Stimulated activated naive CD4-positive, alpha-beta T cell treated with Interleukin-2 at 50 U/mL for 16 hours (primary cell): ENCODE measurements around the gene HSPB2.
"Not testable (repeated sequence)": the region's sequence is repeated elsewhere in the genome, so short reads cannot be mapped to it uniquely, and the experiment has no call there.

Source experiments
- DNase-seq: peaks from one replicate; lab custom pipeline; 2025; lab: John Stamatoyannopoulos, UW

HSPB2 gene

DNA sequence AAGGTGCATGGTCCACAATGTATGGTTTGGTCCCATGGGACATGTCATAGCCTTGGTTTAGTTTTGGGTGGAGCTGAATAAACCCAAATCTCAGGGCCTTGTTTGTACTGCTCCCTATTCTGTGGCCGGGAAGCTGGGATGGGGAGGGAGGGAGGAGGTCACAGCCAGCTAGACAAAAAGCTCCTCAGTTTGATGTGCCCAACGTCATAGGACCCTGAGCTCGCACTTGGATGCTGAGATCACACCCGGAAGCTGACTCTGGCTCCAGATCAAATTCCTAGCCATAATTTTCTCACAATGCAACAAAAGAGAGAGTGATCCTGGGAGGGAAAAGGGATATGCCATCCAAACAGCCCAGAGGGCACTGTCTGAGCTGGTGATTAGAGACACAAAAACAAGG lies 1.5 kb downstream of the HSPB2 start:
- no peak for DNase-seq

DNA sequence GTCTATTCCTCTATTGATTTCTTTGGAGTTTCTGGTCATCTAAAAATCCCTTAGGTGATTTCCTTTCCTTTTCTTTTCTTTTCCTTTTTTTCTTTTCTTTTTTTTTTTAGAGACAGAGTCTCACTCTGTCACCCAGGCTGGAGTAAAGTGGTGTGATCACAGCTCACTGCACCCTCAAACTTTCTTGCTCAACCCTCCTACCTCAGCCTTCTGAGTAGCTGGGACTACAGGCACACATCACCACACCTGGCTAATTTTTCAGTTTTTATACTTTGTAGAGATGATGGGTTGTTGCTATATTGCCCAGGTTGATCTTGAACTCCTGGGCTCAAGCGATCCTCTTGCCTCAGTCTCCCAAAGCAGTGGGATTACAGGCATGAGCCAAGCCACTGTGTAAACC lies 4.2 kb downstream of the HSPB2 start:
- no peak for DNase-seq

DNA sequence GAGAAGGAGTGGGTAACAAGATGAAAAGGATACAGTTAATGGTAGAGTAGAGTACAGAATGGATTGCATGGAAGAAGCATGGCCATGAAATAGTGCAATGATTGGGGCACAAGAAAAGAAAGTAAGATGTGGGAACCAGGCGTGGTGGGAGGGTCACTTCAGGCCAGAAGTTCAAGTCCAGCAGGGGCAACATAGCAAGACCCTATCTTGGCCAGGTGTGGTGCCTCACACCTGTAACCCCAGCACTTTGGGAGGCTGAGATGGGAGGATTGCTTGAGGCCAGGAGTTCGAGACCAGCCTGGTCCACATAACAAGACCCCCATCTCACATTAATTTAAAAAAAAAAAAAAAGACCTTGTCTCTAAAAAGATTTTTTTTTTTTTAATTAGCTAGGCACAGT lies 4.8 kb downstream of the HSPB2 start:
- DNase-seq: no peak

DNA sequence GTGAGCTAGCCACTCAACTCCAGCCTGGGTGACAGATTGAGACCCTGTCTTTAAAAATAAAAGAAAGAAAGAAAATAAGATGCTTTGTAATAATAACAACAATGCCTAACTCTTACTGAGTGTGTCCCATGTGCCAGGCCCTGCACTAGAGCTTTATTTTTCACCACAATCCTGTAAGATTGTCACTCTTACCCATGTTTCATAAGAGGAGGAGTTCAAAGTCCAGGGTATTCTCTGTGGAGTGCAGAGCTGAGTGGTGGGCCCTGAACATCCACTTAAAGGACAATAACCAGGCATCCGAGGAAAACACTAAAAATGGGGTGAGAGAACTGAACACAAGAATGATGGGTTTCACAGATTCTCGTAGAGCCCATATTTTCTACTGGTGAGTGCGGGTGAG lies 5.3 kb downstream of the HSPB2 start:
- DNase-seq: no peak

DNA sequence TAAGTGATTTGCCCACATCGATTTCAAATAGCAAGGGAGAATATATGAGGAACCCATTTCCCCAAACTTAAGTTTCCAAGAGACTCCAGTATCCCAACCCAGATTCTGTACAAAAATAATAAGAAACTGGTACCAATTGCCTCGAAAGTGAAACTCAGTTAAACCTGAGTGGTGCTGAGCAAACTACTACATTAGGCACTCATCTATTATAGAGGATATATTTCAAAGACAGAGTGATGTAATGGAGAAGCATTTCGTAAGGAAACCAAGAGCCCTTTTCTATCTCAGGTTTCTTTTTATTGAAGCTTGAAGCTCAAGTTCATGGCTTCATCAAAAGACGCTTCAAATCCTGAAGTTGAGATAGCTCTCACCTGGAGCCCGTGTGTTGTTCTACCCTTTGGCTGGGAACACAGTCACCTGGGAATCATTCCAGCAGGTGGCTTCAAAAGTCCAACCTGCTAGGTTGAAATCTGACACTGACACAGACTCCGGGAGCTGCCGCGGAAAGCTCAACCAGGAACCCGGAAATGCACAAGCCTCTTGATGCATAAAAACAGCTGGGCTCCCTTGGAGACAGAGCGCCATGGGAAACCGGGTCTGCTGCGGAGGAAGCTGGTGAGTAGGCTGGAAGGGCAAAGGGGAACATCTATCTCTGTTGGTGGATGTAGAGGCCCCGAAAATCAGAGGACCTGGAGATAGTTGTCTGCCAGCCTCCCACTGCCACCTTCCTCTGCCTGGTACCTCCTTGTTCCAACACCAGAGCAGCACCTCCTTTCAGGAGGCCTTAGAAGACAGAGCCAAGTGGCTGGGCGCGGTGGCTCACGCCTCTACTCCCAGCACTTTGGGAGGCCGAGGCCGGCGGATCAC lies 6.1 kb downstream of the HSPB2 start, which contains the start of gene C11orf52:
Gene C11orf52, plus strand, starts transcription at position 524 of the 867 bp plus-strand sequence. Its CDS starts 60 bp downstream, at position 584.
- no peak for DNase-seq

DNA sequence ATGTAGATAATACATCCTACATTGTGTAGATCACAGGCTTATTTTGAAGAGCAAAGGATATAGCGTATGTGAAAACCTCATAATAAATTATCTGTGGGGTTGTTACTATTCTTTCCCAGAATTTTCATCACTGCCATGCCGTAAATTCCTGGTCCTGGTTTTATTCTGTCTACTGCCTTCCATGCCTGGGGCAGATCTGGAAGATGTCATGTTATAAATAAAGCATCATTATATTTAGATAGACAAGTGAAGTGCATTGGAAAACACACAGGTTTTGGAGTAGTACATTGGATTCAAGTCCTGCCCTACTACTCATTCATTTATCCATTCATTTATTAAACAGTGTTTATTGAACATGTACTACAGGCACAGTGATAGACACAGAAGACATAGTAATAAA lies 8.4 kb downstream of the HSPB2 start:
- DNase-seq: no peak

DNA sequence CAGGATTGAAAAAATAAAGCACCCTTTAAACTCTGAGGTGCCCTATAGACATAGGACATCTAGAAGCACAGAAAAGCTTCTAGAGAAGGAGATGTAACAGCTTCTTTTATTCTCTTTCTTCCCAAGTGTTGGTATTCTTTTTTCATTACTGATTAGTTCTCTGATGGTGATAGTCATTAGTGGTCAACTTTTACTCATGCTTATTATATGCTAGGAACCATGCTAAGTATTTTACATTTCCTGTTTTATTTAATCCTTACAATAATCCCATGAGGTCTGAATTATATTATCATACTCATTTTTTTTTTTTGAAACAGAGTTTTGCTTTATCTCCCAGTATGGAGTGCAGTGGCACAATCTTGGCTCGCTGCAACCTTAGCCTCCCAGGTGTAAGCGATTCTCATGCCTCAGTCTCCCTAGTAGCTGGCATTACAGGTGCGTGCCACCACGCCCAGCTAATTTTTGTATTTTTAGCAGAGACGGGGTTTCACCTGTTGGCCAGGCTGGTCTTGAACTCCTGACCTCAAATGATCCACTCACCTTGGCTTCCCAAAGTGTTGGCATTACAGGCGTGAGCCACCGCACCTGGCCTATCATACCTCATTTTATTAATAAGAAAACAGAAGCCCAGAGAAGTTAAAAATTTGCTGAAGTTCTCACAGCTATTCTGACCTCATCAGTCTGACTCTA lies 9.2 kb downstream of the HSPB2 start:
- no peak for DNase-seq

DNA sequence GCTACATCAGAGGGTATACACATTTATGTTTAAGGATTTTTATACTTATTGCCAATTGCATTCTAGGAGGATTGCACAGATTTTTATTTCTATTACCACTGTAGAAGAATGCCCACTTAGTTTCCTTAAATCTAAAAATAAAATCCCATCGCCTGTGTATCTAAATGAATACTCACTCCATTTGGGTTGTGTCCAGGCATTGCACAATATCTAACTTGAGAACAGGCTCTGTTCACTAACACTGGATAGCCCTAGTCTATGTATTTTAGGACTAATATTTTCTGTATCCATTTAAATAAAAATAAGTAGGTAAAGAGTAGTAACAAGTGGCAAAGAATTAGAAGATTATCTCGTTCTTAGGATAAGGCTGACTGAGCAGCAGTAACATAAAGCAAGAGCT lies 10.3 kb downstream of the HSPB2 start:
- no peak for DNase-seq

DNA sequence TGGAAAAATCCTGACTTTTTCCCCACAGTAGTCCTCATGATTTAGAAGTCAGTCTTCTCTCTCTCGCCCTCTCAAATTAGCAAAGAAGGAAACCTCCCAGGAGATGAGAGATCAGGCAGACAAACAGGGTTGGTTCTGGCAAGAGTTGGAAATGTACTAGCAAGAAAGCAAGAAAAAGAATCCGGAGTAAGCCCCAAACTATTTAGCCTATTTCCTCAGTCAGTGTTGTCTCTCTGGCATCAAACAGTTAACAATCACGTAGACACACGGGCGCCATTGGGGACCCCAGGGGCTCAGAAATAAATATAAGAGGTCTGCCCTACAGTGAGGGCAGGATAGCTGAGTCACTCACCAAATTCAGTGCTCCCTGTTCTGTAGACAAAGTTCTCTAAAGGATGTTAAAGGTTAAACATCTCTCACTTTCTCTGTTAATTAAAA lies 10.8 kb downstream of the HSPB2 start:
- no peak for DNase-seq

DNA sequence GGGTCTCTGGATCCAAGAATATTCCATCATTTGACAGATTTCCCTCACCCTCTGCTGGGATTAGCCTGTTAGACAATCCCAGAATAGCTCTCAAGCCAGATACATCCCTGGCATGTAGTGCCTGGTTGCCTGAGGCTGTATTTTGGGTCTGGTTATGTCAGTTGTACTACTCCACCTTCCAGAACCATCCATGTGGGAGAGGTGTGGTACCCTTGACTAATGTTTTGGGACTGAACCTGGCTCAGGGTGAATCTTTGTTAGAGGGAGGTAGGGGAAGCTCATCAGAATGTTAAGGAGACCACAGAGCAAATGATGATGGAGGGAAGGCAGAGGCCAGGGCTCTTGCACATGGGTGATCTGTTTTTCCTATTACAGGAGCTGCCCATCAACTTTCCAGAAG lies 11.4 kb downstream of the HSPB2 start:
- DNase-seq: no peak

DNA sequence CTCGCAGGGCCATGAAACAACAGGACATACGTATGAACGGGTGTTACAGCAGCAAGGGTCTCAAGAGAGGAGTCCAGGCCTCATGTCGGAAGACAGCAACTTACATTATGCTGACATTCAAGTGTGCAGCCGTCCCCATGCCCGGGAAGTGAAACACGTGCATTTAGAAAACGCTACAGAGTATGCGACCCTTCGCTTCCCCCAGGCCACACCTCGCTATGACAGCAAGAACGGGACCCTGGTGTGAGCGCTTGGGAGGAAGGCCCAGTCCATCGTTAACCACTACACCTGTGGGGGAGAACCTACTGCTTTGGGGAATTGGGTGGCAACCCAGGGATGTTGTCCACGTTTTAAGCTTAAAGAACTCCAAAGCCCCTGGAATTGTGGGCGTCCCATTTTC lies 13.4 kb downstream of the HSPB2 start:
- DNase-seq: no peak

DNA sequence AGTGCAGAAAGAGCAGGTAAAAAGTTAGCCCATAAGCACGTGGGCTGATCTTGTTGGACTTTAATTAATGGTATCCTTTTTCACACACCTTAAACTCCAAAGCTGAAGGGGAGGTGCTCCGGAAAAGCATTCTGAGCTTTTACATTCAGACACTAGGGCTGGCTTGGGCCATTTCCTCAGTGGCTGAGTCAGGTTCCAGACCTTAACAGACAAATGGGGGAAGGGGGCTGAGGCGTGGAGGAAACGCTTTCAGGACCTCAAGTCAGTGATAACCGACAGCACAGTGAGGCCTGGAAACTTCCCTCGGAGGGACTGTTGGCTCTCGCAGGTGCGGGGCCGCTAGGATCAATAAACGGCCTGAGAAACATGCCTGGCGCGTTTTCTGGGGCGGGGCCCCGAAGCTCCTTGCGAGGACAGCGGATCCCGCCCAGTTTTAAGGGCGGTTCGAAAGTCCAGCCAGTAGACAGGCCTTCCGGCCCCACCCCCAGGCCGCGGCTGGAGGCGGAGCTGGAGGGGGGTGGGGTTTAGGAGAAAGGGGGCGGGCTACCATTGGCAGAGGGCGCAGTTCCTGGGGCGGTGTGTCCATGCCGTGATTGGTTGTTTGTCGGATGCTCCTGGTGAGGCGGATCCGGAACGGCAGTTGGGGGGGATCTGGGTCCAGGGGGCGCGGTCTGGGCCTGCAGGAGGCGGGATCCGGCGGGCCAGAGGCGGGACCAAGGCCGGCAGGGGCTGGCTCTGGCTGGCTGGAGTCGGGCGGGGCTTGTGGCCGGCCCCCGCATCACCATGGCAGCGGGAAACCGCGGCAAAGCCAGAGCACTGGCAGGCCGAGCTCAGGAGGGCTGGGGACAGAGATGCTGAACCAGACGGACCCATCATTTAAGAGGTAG lies 14.2 kb downstream of the HSPB2 start:
- peak; percentile 98 for DNase-seq

DNA sequence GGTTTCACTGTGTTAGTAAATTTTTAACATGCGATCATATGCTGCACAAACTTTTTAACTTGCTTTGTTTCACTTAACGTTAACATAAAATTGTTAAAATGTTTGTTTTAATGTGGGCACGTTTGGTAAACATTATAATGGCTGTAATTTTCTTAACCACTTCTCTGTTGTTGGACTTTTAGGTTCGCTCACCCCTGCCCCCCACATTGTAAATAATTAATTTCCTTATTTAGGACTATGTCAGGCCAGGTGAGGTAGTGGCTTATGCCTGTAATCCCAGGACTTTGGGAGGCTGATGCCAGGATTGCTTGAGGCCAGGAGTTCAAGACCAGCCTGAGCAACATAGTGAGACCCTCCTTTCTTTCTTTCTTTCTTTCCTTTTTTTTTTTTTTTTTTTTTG lies 17.9 kb downstream of the HSPB2 start:
- no peak for DNase-seq

DNA sequence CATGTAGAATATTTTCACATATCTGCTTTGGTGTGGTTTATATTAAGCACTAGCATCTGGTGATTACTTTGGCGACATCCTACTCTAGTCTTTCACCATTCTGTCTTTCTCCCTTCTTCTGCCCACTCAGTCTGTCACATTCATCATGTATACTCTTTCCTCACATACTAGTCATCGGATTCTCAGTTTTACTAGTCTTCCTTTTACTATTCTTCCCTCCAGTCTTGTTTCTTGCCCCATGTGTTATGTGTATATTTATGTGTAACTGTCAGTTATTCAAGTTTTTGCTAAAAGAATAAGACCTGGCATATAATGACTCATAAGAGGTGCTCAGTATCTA lies 20.0 kb downstream of the HSPB2 start:
- no peak for DNase-seq

DNA sequence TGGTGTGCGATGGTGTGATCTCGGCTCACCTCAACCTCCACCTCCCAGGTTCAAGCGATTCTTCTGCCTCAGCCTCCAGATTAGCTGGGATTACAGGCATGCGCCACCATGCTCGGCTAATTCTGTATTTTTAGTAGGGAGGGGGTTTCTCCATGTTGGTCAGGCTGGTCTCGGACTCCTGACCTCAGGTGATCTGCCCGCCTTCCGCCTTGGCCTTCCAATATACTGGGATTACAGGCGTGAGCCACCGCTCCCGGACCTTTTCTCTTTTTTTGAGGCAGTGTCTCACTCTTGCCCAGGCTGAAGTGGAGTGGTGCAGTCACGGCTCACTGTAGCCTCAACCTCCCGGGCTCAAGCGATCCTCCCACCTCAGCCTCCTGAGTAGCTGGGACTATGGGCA lies 20.6 kb downstream of the HSPB2 start:
- DNase-seq: not testable (repeated sequence)

DNA sequence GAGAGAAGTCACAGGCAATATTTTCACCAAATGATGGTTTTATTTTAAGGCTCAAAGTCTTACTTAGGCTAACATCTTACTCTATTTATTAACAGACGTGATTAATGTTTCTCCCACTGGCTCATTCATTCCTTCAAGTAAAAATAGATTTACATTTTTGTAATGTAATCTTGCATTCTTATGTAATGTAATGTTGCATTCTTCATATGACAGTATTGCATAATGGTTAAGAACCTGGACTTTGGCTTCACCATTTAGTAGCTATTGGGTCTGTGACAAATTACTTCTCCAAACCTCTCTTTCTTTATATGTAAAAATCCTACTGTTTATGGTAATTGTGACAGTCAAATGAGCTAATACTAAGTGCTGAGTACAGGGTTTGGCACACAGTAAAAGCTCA lies 21.3 kb downstream of the HSPB2 start:
- no peak for DNase-seq

DNA sequence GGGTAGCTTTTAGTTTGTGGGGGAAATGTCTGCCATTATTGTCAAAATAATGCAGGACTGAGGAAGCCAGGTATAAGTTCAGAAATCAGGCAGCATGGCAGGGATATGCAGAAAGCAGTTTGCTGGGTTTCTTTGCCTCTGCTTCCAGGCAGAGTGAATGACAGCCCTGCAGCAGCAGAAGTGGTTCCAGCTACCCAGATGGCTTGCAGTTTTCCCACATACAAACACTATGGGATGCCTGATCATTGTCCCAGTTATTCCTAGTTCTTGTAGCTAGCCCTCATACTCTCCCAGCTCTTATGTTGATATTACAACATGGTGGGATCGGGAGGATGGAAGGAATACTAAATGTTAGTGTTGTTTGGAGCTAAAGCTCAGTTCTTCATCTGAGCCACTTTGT lies 21.8 kb downstream of the HSPB2 start:
- no peak for DNase-seq

DNA sequence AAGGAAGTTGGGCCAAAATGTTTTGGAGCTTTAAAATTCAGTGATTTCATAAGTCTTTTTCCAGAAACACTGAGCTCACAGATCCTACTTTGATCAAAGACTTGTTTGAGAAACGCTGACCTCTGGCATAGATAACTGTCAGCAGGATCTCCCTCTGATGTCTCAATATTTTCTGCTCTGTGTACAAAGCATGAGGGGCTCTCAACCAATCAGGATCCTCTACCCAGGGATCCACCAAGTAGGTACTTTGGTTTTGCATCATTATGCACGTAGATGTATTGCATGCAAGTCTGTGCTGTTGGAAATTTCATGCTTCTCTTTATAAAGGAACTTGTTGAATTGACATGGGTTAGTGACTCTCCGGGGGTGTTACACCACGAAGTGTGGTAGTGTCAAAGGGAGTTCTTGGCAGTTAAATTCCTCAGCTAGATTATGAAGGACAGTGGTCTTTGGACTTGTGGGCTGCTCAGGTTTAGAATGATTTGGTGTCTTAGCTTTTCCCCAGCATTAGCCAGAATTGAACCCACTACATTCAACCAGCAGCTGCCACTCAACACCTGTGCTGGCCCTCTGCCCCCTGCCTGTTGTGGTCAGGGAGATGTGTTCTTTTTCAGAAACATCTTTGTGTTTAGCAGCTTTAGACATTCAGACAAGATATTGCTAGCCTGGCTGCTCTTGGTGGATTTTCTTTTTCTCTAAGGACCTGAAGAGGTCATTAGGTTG lies 22.9 kb downstream of the HSPB2 start:
- no peak for DNase-seq

DNA sequence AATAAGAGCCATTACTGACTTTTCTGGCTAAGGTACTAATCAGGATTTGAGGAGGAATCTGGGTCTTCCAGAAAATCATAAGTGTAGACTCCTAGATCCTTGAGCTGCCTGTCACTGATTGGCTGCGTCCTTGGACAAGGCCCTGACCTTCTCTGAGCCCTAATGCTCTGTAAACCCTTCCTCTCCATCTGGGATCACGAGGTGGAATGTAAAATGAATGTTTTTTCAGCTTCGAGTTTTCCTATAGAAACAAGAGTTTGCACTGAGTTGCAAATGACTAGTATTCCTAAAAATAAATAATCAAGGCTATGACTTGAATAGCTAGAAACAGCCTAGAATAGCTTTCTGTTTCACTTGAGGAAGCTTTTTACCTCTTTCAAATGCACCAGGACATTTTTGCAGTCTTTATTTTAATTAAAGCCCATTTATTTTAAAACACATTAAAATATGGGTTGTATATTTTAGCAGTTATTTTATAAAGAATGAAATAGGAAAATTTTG lies 23.6 kb downstream of the HSPB2 start:
- DNase-seq: no peak

DNA sequence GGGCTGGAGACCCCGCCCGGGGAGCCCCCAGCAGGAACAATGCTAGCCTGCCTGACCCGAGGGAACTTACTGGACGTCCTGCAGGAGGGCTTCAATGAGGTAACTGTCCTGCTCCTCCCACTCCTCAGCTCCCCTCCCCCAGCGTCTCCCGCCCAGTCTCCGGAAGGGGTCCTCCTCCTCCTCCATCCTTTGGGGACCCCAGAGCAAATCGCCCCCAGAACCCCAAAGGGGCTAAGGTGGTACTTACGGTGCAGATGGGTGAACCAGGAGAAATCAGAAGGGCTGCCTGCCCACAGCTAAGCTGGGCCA lies 24.9 kb downstream of the HSPB2 start:
- no peak for DNase-seq

DNA sequence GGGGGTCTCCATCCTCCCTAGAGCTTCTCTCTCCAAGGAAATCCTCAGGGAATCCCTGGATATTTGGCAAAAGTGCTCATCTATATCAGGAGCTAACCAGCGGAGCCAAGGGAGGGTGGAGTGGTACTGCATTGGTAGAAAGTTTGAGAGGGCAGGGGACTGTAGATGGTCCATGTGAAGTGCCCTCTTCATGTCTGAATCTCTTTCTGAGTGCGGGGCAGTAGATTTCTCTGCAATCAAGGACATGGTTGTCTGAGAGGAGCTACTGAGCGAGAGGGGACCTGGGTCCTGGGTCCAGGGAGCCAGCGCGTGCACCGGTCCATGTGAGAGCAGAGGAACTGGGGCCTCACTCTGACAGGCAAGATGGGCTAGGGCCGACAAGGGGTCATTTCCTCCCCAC lies 25.3 kb downstream of the HSPB2 start:
- no peak for DNase-seq

DNA sequence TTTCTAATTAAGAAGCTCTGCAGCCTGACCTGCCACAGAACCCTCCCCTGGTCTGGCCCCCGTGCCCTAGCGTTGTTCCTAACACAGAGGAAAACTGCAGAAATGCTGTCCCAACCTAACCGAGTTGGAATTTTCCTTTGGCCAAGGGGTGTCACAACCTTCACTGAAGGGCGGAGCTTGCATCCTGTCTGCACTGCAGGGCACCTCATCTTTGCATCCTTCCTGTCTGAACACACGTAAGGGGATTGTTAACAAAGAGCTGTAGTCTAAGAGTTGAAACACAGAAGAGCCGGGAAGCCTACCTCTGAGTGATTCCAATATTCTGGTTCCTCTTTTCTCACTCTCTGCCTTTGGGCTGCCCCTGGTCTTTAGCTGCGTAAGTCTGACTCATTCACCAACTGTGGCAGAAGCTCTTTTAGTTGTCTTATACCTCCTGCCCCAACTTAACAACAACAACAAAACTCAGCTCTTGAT lies 26.2 kb downstream of the HSPB2 start:
- peak; percentile 41 for DNase-seq
